Measurements from ENCODE around the gene OR1F1. TPM values are rescaled to one million over a fixed set of nuclear protein-coding genes. Genes with fewer than 3 reads are reported as not detected.
"Not testable (repeated sequence)": the region's sequence is repeated elsewhere in the genome, so short reads cannot be mapped to it uniquely, and the experiment has no call there.

OR1F1 gene
- total RNA-seq, 1 donor from 2014 or later: not detected

DNA sequence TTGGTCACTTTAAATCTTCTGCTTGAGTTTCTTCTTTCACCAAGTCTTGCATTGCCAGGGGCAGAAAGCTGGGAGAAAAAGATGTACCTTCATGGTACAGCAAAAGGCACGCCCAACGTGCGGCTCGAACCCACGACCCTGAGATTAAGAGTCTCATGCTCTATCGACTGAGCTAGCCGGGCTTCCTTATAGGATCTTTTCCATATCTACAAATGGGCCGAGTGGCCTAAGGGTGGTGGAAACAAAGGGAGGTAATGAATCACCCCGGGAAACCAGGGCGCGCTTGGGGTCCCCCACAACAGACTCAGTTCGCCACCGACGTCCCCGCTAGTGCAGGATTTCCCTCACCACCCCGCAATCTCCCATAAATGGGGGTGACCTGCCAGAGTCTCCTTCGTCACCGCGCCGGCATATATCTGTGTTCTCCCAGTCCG is 7.5 kb upstream of the OR1F1 start:
- no peak overlapping the region for H3K27ac ChIP-seq
- intact Hi-C loops (cut with DNase I): no loop called here
- peaks cover 3 to 4% of the 10 kb centered on the region in 2 donors for H3K4me1 ChIP-seq
- TF ChIP-seq, protein P1, sequence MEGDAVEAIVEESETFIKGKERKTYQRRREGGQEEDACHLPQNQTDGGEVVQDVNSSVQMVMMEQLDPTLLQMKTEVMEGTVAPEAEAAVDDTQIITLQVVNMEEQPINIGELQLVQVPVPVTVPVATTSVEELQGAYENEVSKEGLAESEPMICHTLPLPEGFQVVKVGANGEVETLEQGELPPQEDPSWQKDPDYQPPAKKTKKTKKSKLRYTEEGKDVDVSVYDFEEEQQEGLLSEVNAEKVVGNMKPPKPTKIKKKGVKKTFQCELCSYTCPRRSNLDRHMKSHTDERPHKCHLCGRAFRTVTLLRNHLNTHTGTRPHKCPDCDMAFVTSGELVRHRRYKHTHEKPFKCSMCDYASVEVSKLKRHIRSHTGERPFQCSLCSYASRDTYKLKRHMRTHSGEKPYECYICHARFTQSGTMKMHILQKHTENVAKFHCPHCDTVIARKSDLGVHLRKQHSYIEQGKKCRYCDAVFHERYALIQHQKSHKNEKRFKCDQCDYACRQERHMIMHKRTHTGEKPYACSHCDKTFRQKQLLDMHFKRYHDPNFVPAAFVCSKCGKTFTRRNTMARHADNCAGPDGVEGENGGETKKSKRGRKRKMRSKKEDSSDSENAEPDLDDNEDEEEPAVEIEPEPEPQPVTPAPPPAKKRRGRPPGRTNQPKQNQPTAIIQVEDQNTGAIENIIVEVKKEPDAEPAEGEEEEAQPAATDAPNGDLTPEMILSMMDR (IDR thresholded peaks at IDR 0.05): no peak
- H3K9me3 ChIP-seq: no peaks in the 10 kb centered on the region
- no peak overlapping the region for H3K4me3 ChIP-seq
- peaks cover 10% of the 10 kb centered on the region for H3K27me3 ChIP-seq
- H3K36me3 ChIP-seq: no peaks in the 10 kb centered on the region
- no peak for DNase-seq (ENCODE audit: low spot score in 2 of 2)

GRCh38 chr16:3182293-3182607 is 5.8 kb upstream of the OR1F1 start:
- intact Hi-C loops (cut with DNase I); H3K27me3 ChIP-seq; DNase-seq (ENCODE audit: low spot score in 2 of 2): not testable (repeated sequence)

DNA sequence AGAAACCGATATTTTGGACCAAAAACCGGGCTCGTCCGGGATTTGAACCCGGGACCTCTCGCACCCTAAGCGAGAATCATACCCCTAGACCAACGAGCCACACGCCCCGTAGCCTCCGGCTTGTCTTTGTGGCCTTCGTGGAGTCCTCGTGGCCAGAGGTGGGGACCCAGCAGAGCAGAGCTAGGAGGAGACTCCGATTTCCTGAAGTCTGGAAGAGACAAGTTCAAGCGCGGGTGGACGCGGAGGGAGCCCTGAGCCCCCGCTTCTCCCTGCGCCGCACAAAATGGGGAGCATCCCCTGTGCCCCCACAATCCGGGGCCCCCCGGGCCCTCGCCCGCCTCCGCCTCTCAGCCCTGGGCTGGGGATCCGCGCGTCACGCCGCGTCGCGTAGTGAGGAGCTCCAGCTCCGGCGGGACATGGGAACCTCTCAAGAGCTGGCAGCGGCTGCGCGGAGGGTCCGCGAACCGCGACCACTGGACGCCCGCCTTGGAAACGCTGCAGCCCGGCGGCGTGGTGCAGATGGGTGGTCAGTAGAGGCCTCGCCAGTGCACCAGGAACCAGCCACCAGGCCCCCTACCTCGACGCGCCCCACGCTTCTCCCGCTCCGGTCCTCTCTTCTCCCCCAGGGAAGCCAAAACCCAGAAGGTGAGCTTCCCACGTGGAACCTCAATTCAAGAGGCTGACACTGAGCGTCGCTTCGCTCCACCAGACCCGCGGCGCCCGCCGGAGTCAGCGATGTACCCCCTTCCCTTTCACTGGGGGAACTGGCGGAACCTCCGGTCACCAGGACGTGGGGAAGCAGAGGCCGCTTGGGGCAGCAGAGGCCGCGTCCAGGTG is 5.2 kb upstream of the OR1F1 start:
- intact Hi-C loops (cut with DNase I): no loop called here
- TF ChIP-seq, protein P1 (IDR thresholded peaks at IDR 0.05): peak in 1 of 3 experiments; percentile 21
- Histone ChIP-seq H3K27ac (no peak overlapping the region), H3K27me3 (peaks cover 10% of the 10 kb centered on the region), H3K4me1 (peaks cover 3 to 4% of the 10 kb centered on the region in 2 donors), H3K4me3 (peak overlapping the region; percentile 28 to 47), H3K36me3 (no peaks in the 10 kb centered on the region), H3K9me3 (no peaks in the 10 kb centered on the region)
- DNase-seq (ENCODE audit: low spot score in 2 of 2): no peak

More at GRCh38 chr16:3182293-3182607, 5.8 kb upstream of the OR1F1 start:
- H3K4me3 ChIP-seq: peak overlapping the region in 1 of 2 donors; percentile 28
- not testable (repeated sequence) for H3K36me3 ChIP-seq, H3K27ac ChIP-seq, H3K9me3 ChIP-seq, H3K4me1 ChIP-seq

DNA sequence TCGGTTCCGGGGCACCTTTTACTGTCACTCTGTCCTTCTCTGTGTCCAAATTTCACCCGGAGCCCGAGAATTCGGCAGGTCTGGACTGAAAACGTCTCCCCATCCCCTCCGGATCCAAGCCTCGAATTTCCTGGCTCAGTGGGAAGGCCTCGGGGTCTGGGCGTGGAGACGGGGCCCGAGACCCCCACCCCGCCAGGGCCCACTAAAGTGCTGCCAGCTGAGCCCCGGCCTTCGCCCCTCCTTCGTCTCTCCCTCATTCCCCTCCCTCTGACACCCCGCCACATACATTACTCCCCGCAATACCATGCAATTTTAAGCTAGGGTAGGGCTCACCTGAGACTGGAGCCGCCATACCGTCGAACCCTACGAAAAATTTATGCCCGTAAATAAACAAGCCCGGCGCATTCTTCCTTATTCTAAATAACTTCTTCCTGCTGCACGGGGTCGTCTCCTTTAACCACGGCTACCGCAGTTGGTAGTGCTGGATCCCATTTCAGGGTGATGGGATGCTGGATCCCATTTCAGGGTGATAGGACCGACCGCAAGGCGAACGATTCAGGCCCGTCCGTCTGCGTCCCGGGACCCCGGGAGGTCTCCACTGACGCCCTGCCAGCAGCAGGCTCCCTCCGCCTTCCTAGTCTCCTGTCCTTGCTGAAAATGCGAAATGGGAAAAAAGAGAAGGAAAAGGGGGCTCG is 4.4 kb upstream of the OR1F1 start:
- TF ChIP-seq, protein P1 (IDR thresholded peaks at IDR 0.05): no peak
- intact Hi-C loops (cut with DNase I): no loop called here
- H3K27me3 ChIP-seq: peaks cover 10% of the 10 kb centered on the region
- H3K9me3 ChIP-seq: no peaks in the 10 kb centered on the region
- DNase-seq (ENCODE audit: low spot score in 2 of 2): no peak
- H3K27ac ChIP-seq: no peak overlapping the region
- peaks cover 3 to 4% of the 10 kb centered on the region in 2 donors for H3K4me1 ChIP-seq
- H3K4me3 ChIP-seq: peak overlapping the region; percentile 28 to 47
- H3K36me3 ChIP-seq: no peaks in the 10 kb centered on the region

DNA sequence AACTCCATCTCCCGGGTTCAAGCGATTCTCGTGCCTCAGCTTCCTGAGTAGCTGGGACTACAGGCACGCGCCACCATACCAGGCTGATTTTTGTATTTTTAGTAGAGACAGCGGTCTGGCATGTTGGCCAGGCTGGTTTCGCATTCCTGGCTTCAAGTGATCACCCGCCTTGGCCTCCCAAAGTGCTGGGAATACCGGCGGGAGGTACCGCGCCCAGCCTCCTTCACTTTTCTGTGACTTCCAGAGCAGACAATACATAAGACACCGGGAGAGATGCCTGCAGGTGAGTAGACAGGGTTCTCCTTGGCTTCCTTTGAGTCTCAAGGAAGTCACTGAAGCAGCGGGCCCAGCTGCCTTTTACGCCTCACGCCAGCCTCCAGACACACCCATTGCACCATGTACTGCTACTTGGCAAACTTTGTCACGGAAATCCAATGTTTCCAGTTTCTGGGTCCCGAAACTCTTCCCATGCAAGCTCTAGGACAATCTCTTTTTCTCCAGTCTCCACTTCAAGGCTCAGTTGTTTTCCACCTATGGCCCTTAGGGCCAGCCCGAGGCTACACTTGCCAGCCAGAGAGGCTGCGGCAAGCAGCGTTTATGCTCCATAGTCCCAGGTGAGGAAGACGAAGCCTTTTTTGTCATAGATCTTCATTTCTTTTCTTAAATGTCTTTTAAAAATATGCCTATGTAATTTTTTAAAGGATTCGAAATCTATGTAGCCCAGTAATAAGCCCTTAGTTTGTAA is 886 bp upstream of the OR1F1 start:
- H3K9me3 ChIP-seq: no peaks in the 10 kb centered on the region
- no peak overlapping the region for H3K27ac ChIP-seq
- H3K27me3 ChIP-seq: peaks cover 36% of the 10 kb centered on the region
- intact Hi-C loops (cut with DNase I): no loop called here
- H3K4me1 ChIP-seq: peaks cover 3 to 7% of the 10 kb centered on the region in 2 donors
- DNase-seq (ENCODE audit: low spot score in 2 of 2): no peak
- TF ChIP-seq, protein P1 (IDR thresholded peaks at IDR 0.05): no peak
- H3K4me3 ChIP-seq: no peak overlapping the region
- no peaks in the 10 kb centered on the region for H3K36me3 ChIP-seq

- no peak for DNase-seq (ENCODE audit: low spot score in 2 of 2)
- Histone ChIP-seq H3K4me3 (peak overlapping the region in 1 of 2 donors; percentile 30), H3K27ac (no peak overlapping the region), H3K27me3 (peaks cover 44% of the 10 kb centered on the region), H3K36me3 (no peaks in the 10 kb centered on the region), H3K4me1 (peaks cover 0 to 4% of the 10 kb centered on the region in 2 donors), H3K9me3 (no peaks in the 10 kb centered on the region)
- TF ChIP-seq, protein P1 (IDR thresholded peaks at IDR 0.05): no peak
- intact Hi-C loops (cut with DNase I): no loop called here
Measured at GRCh38 chr16:3188675-3188924, 596 bp downstream of the OR1F1 start.

Data from ascending aorta (tissue), 2 donors.